Endothelial cell of umbilical vein (primary cell): ENCODE measurements around the gene PAPPA2.

ENCODE experiments used
- CTCF ChIP-seq, 2 donors: IDR thresholded peaks; 1 replicate in 1 of 2; 2 replicates in 1 of 2; pipeline ENCODE4 v1.5.1; 2011; ENCODE audit warnings: low read length in 2 of 2, mild to moderate bottlenecking in 2 of 2, moderate library complexity in 2 of 2, control low read depth in 1 of 2, inconsistent platforms in 1 of 2, low read depth in 1 of 2; ENCODE audit not compliant: insufficient read depth in 1 of 2; ENCODE audit errors: extremely low read depth in 1 of 2
- POLR2A ChIP-seq: IDR thresholded peaks from 2 replicates; pipeline ENCODE4 v1.6.1; 2012; ENCODE audit warnings: low read depth, mild to moderate bottlenecking, control low read depth, low read length
- POLR2AphosphoS5 ChIP-seq: IDR thresholded peaks from 2 replicates; pipeline ENCODE4 v1.6.1; 2012; ENCODE audit warnings: low read depth, mild to moderate bottlenecking, control low read depth, low read length, moderate library complexity; ENCODE audit not compliant: insufficient read depth

- TF ChIP-seq POLR2AphosphoS5 (no peak), POLR2A (no peak), CTCF (IDR thresholded peaks at IDR 0.05; ENCODE audit: extremely low read depth in 1 of 2, insufficient read depth in 1 of 2, low read depth in 1 of 2, low read length in 2 of 2) (no peak)
Measured at GRCh38 chr1:176877557-176877956, 414.6 kb downstream of the PAPPA2 start.
